B cell (primary cell): ENCODE data around the gene ASCL5. TPM values are rescaled to one million over a fixed set of nuclear protein-coding genes. Genes with fewer than 3 reads are reported as not detected.

Experiments used
- ATAC-seq: fragments of 200-7000 bp; cut with Tn5 transposase; one replicate; pipeline ENCODE4 v1.10.0; 2021; ENCODE audit warnings: low read depth, mild to moderate bottlenecking, moderate number of reproducible peaks, moderate library complexity
- CTCF ChIA-PET: fragments of 350-600 bp; sonication (Branson Sonifier 250); formaldehyde crosslinking; loops from one replicate; lab custom pipeline; 2021; ENCODE audit warnings: antibody characterized with exemption, inconsistent platforms; lab: Charles Lee
- POLR2A ChIA-PET: fragments of 350-600 bp; sonication (Branson Sonifier 250); formaldehyde crosslinking; loops from one replicate; lab custom pipeline; 2021; ENCODE audit warnings: antibody characterized with exemption; lab: Charles Lee
- DNase-seq: peaks from one replicate; pipeline ENCODE4 v3.0.0; 2013
- H2AFZ ChIP-seq: 2 replicates; pipeline ENCODE4 v1.6.1; 2012; ENCODE audit warnings: mild to moderate bottlenecking, low read depth, low read length; ENCODE audit not compliant: insufficient read depth, poor library complexity, severe bottlenecking
- H3K27ac ChIP-seq, 2 donors: 1 replicate in 1 of 2; 2 replicates in 1 of 2; pipeline ENCODE4 v1.5.1; 2012 to 2013; ENCODE audit warnings: low read length in 2 of 2, mild to moderate bottlenecking in 2 of 2, moderate library complexity in 1 of 2
- H3K27me3 ChIP-seq, 4 experiments: fragments of 200-600 bp in 1 of 4; sonication (generic) in 1 of 4; replicated peaks in 1 of 4; 1 replicate in 2 of 4; 2 replicates in 2 of 4; pipeline versions ENCODE4 v1.6.1 to v1.7.0; 2013 to 2016; ENCODE audit warnings: low read length in 3 of 4, mild to moderate bottlenecking in 2 of 4, mixed read lengths in 1 of 4, moderate library complexity in 1 of 4; ENCODE audit not compliant: insufficient read depth in 4 of 4, control insufficient read depth in 3 of 4; ENCODE audit errors: control extremely low read depth in 1 of 4
- H3K36me3 ChIP-seq, 2 experiments: replicated peaks in 1 of 2; 1 replicate in 1 of 2; 2 replicates in 1 of 2; pipeline versions ENCODE4 v1.6.1 to v1.7.1; 2013; ENCODE audit warnings: low read length in 1 of 2; ENCODE audit not compliant: insufficient read depth in 2 of 2, control insufficient read depth in 1 of 2; ENCODE audit errors: control extremely low read depth in 1 of 2, extremely low read depth in 1 of 2
- H3K4me1 ChIP-seq, 2 donors: fragments of 200-600 bp in 1 of 2; sonication (generic) in 1 of 2; 1 replicate in 1 of 2; 2 replicates in 1 of 2; pipeline versions ENCODE4 v1.5.1 to v1.6.1; 2013 to 2017; ENCODE audit warnings: low read length in 2 of 2; ENCODE audit not compliant: control insufficient read depth in 2 of 2, insufficient read depth in 2 of 2
- H3K4me2 ChIP-seq: replicated peaks from 2 replicates; pipeline ENCODE3; 2012; ENCODE audit warnings: mild to moderate bottlenecking, low read depth, low read length; ENCODE audit not compliant: poor library complexity, severe bottlenecking
- H3K4me3 ChIP-seq, 5 experiments: fragments of 200-600 bp in 1 of 5; sonication (generic) in 1 of 5; 1 replicate in 3 of 5; 2 replicates in 2 of 5; pipeline versions ENCODE4 v1.5.1 to v1.7.0; 2011 to 2016; ENCODE audit warnings: low read length in 4 of 5, mild to moderate bottlenecking in 4 of 5, low read depth in 2 of 5, control low read depth in 1 of 5, moderate library complexity in 1 of 5; ENCODE audit not compliant: insufficient read depth in 1 of 5; ENCODE audit errors: control extremely low read depth in 1 of 5, extremely low read depth in 1 of 5
- H3K79me2 ChIP-seq: fragments of 200-600 bp; sonication (generic); one replicate; pipeline ENCODE4 v1.6.0; 2016; ENCODE audit warnings: low read length; ENCODE audit not compliant: control insufficient read depth, insufficient read depth
- H3K9ac ChIP-seq: fragments of 200-600 bp; sonication (generic); 2 replicates; pipeline ENCODE4 v1.6.1; 2017; ENCODE audit warnings: mild to moderate bottlenecking, low read length, moderate library complexity
- H3K9me3 ChIP-seq, 3 donors: one replicate each; pipeline versions ENCODE4 v1.6.1 to v1.7.1; 2013; ENCODE audit warnings: low read length in 2 of 3; ENCODE audit not compliant: control insufficient read depth in 2 of 3, insufficient read depth in 1 of 3; ENCODE audit errors: control extremely low read depth in 1 of 3
- H4K20me1 ChIP-seq: 2 replicates; pipeline ENCODE4 v1.6.0; 2012; ENCODE audit warnings: mild to moderate bottlenecking, low read length; ENCODE audit not compliant: insufficient read depth, control insufficient read depth, poor library complexity, severe bottlenecking
- H3K27ac Mint-ChIP-seq: one replicate; pipeline ENCODE4 v1.8.0; 2021; ENCODE audit warnings: mixed read lengths
- H3K27me3 Mint-ChIP-seq: one replicate; pipeline ENCODE4 v1.8.0; 2021; ENCODE audit warnings: mixed read lengths
- H3K4me1 Mint-ChIP-seq: one replicate; pipeline ENCODE4 v1.8.0; 2021; ENCODE audit warnings: mixed read lengths
- H3K4me3 Mint-ChIP-seq: one replicate; pipeline ENCODE4 v1.8.0; 2021; ENCODE audit warnings: mixed read lengths
- H3K9me3 Mint-ChIP-seq: one replicate; pipeline ENCODE4 v1.8.0; 2022; ENCODE audit warnings: mixed read lengths; ENCODE audit not compliant: insufficient read depth
- CTCF ChIP-seq: fragments of 200-600 bp; IDR thresholded peaks from one replicate; pipeline ENCODE4 v1.8.0; 2022; ENCODE audit warnings: antibody characterized with exemption, mild to moderate bottlenecking
- EZH2 ChIP-seq: IDR thresholded peaks from 2 replicates; pipeline ENCODE4 v1.6.1; 2012; ENCODE audit warnings: borderline replicate concordance, low read depth, mild to moderate bottlenecking, moderate library complexity, low read length; ENCODE audit not compliant: insufficient read depth, poor library complexity, severe bottlenecking
- WGBS: methylation state at CpG from one replicate; pipeline ENCODE4 v1.1.5; 2013; ENCODE audit warnings: missing lambda C conversion rate; ENCODE audit not compliant: insufficient coverage; 5-methylcytosine and 5-hydroxymethylcytosine counted together
- intact Hi-C: fragments of 100-400 bp; cut with micrococcal nuclease; formaldehyde crosslinking; loops from one replicate; pipeline ENCODE4 v1.10.0; 2022
- polyA plus RNA-seq: library from polyadenylated mRNA; depleted of rRNA; stranded (reverse); fragments of >200 nt; gene quantifications from 2 replicates; pipeline ENCODE4 v1.2.3, GENCODE V29; 2012
- total RNA-seq, 2 donors: library from RNA; stranded (reverse); fragments of 120-200 nt in 1 of 2; gene quantifications; 1 replicate in 1 of 2; 2 replicates in 1 of 2; pipeline versions ENCODE4 v1.2.3 to v1.2.4, GENCODE V29; 2013 to 2022

The ASCL5 gene
- total and polyA plus RNA-seq, 2 donors (not counting 1 experiment from before 2014, with no cell fraction given) = not detected

DNA sequence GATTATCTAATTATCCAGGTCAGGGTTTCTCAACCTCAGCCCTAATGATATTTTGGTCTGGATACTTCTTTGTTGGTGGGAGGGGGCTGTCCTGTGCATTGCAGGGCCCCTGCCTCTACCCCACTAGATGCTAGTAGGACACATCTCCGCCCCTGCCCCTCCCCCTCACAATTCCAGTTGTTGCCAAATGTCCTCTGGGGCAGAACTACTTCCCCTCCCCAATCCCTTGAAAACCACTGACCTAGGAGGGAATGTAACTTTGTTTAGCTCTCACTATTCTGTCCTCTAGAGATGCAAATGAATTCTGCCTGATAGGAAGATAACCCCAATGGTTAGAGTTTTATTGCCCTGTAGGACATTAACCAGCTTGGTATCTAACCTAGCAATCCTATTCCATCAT is 22.8 kb downstream of the ASCL5 start:
- Mint-ChIP-seq H3K4me1 (no peaks in the 10 kb centered on the region), H3K27ac (no peak overlapping the region), H3K4me3 (no peak overlapping the region), H3K27me3 (peaks cover 7% of the 10 kb centered on the region), H3K9me3 (no peaks in the 10 kb centered on the region)
- no peak for TF ChIP-seq EZH2
- no peak for TF ChIP-seq CTCF
- Histone ChIP-seq H3K4me2 (no peak overlapping the region), H3K4me3 (no peak overlapping the region), H3K9ac (no peak overlapping the region), H3K27me3 (no peaks in the 10 kb centered on the region), H3K9me3 (no peaks in the 10 kb centered on the region), H4K20me1 (no peaks in the 10 kb centered on the region), H3K79me2 (no peaks in the 10 kb centered on the region), H3K27ac (no peak overlapping the region), H2AFZ (no peak overlapping the region), H3K36me3 (no peaks in the 10 kb centered on the region), H3K4me1 (no peaks in the 10 kb centered on the region)
- ChIA-PET CTCF (no interaction called here), POLR2A (no interaction called here)
- ATAC-seq (no peak), DNase-seq (no peak)
- intact Hi-C loops = no loop called here
- WGBS = no CpG with 5 or more reads among the region's 1 CpG

DNA sequence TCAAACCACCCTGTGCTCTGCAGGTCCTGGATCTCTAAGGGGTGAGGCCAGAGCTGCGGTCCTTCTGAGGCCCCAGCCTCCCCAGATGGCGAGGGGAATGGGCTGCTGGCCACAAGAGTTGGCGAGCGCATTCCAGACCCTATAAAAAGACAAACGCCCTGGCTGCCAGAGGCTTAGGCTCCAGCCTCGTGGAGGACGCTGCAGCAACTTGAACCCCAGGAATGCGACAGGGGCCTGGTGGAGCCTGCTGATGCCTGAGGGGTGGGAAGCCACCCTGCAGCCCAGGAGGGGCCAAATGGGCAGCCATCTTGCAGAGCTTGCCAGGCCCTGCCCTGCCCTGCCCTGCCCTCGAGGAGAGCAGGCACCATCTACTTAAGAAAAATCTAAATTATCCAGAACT is 23.3 kb downstream of the ASCL5 start:
- Mint-ChIP-seq H3K4me3 (no peak overlapping the region), H3K27me3 (peaks cover 7% of the 10 kb centered on the region), H3K27ac (no peak overlapping the region), H3K9me3 (no peaks in the 10 kb centered on the region), H3K4me1 (no peaks in the 10 kb centered on the region)
- TF ChIP-seq CTCF (no peak), EZH2 (no peak)
- no peaks in the 10 kb centered on the region for H3K79me2 ChIP-seq
- H3K4me2 ChIP-seq = no peak overlapping the region
- no peaks in the 10 kb centered on the region for H3K9me3 ChIP-seq
- H3K27me3 ChIP-seq = no peaks in the 10 kb centered on the region
- no peaks in the 10 kb centered on the region for H3K4me1 ChIP-seq
- no peak overlapping the region for H3K27ac ChIP-seq
- ChIA-PET CTCF (no interaction called here), POLR2A (no interaction called here)
- DNase-seq = no peak
- no peaks in the 10 kb centered on the region for H3K36me3 ChIP-seq
- H3K4me3 ChIP-seq = no peak overlapping the region
- no peak for ATAC-seq
- H4K20me1 ChIP-seq = no peaks in the 10 kb centered on the region
- H2AFZ ChIP-seq = no peak overlapping the region
- 86% methylated on average over 8 of the region's 9 CpGs for WGBS
- no peak overlapping the region for H3K9ac ChIP-seq
- intact Hi-C loops = no loop called here
